NCI-H146 treated with DMSO at 0.1 percent for 48 hours (cell line): Measurements from ENCODE around the gene ZNF438.

Experiments used
- DNase-seq: peaks from one replicate; lab custom pipeline; 2025; ENCODE audit not compliant: unreplicated experiment; lab: John Stamatoyannopoulos, UW

Gene ZNF438

DNA sequence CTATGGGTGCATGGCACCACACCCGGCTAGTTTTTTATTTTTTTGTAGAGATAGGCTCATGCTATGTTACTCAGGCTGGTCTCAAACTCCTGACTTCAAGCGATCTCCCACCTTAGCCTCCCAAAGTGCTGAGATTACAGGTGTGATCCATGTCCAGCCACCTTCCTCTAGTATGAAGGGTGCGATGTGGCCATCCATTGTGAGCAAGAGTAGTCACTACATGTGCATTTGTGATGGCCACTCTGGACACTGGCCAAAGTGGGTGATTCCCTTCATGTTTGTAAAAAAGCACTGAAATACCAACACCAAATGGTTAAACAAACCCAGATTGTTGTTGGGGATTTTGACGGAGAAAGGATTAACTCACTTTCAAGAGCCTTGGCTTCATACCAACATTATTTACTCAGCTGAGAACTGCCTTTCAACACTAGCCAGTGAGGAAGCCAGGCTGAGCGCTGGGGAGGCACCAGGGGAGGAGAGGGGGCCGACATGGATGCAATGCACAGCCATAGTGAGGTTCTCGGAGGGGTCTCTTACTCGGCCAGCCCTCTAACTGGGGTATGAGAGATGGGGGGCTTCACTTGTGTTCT lies 204.0 kb downstream of the ZNF438 start:
- DNase-seq, result no peak

DNA sequence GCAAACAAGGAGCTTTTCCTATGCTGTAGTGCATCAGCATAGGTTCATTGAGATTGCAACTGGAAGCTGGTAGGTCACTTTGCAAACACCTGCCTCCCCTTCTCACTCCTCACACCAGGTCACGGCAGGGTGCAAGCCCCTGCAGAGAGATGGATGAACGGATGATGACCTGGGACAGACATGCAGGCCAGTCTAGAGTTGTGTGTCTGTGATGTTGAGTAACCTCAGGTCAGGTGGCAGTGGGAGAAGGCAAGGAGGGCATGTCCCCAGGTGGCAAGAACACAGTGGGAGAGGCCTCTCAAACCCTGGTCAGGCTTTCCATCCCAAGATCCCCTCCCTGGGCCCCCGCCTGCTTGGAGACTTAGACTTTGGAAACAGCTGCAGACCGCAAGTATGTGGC lies 205.0 kb downstream of the ZNF438 start:
- DNase-seq, result no peak

DNA sequence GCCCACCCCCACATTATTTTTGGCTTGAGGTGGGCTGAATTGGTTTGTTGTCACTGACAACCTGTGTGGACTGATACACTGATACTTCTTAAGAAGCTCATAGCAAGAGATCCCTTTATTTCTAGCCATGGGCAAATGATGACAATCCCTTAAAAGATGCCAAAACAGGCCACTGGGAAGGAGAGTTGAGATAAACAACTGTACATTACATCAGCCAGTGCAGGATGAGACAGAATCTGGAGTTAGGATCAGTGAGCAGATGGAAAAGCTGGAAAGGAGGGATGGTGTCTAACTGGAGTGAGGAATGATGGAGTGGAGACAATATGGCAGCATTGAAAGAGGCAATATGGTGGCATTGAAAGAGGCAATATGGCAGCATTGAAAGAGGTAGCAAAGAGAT lies 206.2 kb downstream of the ZNF438 start:
- DNase-seq, result no peak

DNA sequence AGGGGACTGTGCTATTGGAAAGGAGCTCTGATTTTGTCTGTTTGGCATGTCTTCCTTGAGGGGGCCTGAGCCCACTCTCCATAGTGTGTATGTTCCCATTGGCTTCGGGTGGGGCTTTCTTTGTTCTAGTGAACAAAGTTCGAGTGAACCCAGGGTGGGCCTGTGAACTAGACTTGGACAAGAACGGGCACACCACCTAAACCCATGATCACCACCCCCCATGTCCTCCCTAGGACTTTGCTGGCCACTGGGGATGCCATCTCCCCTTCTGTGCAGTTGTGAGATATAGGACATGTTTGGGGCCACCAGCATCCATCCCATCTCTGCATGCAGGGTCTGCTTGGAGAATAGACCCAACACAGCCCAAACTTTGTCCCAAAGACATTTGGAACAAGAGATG lies 206.6 kb downstream of the ZNF438 start:
- DNase-seq, result no peak

DNA sequence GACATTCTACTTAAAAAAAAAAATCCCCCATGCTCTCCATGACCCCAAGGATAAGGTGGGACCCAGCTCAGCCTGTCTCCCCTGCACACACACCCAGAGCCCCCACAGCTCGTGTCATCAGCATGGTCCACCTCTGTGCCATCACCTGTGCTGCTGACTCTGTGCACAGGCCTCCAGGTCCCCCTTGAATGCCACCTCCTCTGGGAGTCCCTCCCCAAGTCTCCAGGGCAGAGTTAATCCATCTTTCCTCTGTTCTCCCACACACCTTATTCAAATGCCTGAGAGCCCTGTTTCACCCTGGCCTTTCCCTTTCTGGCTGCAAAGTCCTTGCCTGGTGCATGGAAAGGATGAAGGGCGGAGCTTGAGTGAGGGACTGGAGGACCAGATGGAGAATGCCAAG lies 208.0 kb downstream of the ZNF438 start:
- DNase-seq, result no peak

DNA sequence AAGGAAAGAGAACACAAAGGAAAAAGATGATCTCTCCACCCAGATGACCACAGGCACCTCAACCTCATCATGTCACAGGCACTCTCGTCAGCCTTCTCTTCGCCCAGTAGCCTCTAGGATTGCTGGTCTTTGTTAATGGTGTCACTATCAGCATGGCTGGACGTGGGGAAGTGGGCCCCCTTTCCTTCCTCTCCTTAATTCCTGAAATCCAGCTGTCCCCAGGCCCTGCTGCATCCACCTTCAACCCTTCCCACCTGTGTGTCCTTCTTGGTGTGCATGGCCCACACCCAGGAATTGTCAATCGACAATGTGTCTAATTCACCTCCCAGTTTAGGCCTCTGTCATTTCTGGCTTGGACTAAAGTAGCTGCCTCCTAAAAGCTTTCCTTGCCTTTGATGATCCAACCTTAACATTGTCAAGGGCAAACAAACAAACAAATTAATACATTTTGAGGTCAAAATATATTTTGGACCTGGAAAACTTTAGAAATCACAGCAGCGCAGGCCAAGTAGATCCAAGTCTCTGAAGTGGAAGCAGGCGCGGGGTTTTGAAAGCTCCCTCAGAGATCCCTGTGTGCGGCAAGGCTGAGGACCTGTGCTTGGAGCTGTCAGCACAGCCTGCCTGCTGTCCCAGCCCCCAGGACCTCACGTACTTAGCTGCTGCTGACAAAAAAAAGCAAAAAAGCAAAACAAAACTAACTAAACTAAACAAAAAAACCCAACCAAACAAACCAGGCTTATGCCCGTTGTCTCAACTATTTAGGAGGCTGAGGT lies 208.8 kb downstream of the ZNF438 start:
- DNase-seq, result no peak

DNA sequence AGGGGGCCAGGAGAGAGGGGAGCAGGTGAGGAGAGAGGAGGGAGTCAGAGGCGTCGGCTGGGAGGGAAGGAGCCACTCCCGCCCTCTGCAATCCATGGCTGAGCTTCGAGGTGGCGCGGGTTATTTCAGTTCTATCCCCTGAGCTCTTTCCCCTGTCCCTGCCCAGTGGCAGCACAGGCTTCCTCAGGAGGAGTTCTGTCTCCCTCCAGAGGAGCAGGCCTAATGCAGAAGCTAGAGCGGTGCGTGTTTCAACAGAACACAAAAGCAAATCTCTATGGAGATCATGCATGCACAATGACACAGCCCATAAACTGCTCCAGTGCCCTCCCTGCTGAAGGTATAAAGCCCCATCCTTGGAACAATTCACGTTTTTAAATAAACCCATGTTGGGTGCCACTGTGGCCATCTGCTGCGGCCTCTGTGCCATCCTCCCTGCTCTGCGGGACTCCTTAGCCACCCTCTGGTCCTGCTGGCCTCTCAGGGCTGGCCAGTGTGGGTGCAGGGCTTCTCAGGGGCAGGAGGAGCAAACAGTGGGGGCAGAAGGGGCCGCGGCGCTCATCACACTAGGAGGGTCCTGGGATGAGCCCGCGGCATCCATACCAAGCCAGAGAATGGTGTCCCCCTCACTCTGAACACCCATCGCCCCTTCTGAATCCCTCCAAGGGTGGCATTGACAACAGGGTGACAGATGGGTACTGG lies 209.5 kb downstream of the ZNF438 start:
- DNase-seq, result no peak

DNA sequence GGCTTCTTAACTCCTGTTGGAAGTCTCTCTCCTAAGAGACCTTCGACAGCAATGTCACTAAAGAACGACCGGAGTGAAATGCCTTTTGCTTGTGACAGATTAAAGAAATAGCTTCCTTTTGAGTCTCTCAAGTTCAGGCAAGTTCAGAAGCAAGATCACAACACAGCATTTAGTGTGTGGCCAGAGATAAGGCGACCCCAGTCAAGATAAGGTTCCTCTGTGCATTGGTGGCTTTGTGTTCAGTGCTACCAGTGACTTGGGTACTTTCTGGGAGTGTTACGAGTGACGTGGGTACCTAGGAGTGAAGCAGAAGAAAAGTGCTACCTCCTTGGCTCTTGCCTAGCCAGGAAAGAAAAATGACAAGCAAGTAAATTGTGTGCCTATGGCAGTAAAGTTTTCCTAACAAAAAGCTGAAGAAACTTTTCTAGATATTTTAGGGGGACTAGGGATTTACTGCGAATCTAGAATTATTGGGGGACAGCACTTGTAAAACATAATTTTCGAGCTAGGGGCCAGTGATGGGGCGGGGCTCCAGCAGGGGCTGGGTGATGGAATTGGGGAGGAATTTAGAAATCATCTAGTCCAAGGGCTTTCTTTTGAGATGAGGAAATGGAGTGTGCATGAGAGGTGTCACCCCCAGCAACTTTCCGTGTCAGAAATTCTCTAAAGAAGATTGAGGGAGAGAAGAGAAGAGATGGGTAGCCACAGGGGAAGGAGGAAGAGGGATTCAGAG lies 210.2 kb downstream of the ZNF438 start:
- DNase-seq, result no peak

DNA sequence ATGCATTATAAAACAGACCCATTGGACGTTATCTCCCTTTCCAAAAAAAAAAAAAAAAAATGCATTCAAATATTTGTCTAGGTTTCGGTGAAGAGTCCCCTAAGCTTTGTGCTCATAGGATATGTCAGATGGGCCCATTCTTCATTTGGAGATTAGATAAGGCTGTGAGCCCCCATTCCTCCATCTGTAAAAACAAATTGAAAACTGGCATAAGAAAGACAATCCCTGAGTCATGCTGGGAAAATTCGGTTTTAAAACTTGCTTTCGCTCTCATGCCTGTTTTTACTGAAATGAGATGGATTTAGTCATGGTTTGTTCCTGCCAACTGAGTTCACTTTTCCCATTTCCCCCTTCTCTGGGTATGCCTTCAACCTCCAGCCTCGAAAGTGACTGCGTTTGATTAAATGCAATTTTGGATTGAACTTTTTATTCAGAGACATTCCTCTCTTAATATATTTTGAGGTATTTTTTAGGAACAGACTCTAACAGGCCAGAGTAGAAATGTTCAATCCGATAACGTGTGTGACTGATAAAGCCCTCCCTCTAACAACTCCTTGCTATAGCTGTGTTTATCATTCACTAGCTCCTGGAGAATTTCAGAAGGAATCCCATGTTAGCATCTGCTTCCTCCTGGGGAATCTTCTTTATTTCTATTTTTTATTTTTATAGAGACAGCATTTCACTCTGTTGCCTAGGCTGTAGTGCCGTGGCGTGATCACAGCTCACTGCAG lies 211.2 kb downstream of the ZNF438 start:
- DNase-seq, result no peak

DNA sequence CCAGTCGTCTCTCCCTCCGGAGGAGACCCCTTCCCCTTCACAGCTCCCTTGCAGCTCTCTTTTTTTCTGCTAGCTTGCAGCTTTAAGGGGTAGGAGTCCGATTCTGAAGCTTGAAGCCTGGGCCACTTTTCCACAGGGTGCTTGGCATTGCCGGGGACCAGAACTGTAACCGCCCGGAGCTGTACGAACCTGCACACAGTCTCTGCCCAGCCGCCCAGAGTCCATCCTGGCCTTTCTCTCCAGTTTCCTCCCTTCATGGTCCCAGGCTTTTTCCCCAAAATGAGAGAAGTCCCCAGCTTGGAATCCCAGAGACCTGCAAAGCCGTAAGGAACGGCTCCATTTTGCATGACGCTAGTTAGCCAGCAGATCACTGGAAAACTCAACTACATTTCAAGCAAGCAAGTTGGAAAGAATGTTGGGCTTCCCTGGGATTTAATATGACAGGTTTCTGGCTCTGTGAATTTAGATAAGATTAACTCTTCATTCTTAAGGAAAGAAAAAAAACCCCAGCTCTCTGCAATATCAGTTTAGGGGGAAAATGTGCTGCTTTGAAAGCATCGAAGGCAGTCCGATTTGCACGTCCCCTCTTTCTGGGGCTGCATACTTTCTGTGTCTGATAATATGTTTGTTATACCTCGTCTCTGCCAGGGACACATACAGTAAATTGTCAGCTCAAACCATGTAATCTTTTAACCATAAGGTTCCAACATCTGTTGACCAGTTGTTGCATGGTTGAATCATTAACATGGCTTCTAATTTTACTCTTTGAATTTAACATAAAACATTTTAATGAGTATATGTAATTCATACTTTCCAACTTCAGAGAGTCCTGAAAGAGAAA lies 212.1 kb downstream of the ZNF438 start:
- DNase-seq, result no peak

DNA sequence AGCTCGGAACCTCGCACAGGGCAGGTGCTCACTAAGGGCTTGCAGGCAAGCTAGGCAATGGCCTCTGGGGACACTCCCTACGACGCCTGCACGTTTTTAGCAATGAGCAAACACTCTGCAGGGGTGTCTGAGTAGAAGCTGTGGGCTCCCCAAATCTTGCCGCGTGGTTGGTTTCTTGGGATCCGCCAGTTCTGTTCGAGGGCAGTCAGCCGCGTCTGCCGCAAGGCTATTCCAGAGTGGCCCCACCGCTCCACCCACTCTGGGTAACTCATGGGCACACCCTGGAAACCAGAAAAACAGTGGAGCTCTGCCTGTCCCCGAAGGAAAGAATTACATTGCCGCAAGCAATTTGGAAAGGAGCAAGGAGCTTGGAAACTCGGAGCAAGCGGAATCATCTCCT lies 212.8 kb downstream of the ZNF438 start:
- no peak for DNase-seq

DNA sequence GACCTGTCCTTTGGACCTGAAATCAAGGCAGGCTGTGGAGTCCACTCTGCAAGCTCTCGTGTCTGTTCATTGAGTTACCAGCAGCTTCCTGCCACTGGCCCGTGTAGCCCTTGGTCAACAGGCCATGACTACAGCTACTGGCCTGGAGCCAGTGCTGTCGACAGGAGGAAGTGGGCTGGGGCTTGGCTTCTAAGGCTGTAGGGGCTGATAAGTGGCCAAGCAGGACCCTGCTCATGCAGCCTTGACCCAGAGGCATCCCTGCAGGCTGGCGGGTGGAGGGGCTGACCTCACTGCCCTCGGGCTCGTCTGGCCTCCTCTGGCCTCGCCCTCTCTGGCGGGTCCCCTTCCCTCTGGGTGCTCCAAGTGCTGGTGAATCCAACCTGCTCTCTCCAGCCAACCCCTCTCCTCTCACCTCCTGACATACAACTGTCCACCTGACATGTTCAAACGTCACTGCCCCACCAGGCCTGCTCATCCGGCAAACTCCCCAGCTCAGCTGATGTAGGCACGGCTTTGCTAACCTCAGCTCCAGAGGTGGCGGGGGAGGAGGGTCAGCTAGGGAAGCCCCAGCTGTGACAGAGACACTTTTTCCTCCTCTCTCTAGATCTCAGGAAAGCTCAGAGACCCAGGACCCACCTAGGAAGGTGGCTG lies 213.5 kb downstream of the ZNF438 start:
- DNase-seq, result no peak

DNA sequence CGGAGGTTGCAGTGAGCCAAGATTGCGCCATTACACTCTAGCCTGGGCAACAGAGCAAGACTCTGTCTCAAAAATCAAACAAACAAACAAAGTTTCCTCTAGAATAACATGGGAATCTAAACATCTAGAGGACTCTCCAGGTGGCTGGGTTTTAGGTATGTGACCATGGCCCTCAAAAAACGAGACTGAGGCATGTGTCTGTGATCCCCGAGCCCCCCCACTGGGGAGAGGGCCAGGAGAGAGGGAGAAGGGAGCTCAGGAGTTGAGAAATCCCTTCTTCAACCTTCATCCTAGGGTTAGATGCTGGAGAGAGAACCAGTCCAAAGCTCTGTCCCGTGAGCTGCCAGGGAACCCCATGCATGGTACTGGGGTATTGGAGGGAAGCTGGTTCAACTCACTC lies 214.1 kb downstream of the ZNF438 start:
- no peak for DNase-seq

DNA sequence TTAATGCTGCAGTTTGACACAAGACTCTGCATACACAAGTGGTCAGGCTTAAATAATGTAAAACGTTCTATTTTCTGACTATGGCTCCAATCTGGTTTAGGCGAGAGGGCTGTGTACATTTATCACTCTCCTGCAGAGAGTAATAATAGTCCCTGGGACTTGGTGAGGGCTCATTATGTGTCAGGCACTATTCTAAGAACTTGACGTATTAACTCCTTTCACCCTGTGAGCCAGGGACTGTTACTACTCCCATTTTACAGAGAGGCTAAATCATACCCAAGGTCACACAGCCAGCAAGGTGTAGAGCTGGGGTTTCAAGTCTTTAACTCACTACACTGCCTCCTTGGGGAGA lies 214.9 kb downstream of the ZNF438 start:
- no peak for DNase-seq

DNA sequence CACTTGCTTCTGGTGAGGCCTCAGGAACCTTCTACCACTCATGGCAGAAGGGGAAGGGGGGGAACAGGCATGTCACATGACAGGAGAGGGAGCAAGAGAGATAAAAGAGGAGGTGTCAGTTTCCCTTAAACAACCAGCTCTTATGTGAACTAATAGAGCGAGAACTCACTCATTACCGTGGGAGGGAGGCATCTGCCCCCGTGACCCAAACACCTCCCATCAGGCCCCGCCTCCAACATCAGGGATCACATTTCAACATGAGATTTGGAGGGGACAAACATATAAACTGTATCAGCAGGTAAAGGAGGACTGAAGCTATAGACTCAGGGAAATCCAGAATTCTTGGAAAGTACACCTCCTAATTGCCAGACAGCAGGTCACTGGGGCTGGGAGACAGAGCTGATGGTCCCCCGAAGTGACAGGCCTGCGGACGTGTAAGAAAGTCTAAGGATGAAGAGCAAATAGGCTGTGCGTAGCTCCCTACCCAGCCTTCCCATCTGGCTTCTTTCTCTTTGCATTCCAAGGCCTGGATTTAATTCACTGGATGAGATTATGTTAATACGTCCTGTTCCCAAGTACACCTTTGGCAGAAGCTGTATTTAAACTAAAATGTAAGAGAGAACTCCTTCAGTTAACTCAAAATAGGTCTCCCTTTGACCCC lies 215.4 kb downstream of the ZNF438 start:
- DNase-seq, result no peak

DNA sequence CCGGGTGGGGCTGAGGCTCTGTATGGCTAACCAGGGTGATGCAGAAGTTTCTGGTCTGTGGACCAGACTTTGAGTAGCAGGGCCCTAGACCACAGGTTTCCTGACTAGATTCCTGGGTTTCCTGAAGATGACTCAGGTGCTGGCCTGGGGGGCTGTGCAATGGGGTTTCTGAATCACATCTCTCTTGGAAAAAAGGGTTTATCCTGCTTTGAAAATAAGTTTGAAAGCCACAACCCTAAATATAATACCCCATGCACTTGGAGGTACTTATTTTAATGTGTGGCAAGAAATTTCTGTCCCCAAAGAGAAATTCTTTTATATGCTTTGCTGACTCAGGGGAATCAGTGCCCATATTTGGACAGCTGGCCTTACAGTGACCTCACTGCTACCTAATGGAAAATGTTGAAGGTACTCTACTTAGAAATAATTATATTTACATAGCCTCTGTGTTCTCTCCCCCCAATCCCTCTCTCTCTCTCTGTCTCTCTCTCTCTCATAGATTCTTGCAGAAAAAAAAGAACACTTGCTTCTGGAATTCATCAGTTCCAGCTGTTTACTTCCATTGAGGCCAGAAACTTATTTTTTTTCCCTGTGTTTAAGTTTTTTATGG lies 217.7 kb downstream of the ZNF438 start:
- DNase-seq, result no peak

DNA sequence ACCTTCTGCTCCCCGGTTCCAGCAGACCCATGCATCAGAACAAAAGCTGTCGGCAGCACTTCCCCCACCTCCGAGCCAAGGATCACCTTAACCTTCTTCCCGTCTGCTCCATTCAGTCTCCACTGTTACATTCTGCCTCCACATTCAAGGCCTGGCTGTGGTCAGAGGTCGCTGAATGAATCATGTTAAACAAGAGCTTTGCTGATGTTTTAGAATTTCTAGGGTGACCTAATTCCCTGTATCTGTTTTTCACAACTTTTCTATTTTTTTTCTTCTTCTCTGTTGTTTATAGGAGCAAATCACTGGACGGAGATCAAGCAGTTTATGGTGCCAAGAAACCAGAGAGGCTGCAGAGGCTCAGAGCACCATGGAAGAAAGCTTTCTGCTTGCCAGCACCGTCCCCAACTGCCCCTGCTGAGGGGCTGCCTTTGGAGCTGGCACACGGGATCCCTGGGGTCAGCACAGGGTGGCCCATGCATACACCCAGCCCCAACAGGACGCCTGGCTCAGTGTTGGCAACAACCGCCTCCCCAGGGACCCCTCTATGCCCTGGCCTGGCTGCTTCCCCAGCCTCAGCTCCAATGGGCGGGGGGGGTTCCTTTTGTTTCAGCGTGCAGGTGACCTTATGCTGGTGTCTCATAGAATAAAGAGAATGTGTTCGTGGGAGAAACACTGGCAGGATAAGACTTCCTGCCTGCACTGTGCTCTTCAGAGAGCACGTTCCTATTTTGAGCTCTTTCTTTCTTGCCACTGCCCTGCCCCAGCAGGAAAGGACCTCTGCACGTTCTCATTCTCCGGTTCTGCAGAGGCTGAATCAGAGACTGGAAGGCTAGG lies 219.4 kb downstream of the ZNF438 start:
- DNase-seq, result no peak
